SK-N-SH treated with all-trans-retinoic acid at 6 μM for 48 hours (cell line): ENCODE results near the gene ZDHHC17.

Source experiments
- CSDC2 ChIP-seq: fragments of 250-450 bp; sonication (Bioruptor Pico); IDR thresholded peaks from 2 replicates; pipeline ENCODE4 v1.5.0; 2020; ENCODE audit warnings: mild to moderate bottlenecking, moderate library complexity
- ISL1 ChIP-seq: fragments of 250-450 bp; sonication (Bioruptor Pico); IDR thresholded peaks from 2 replicates; pipeline ENCODE4 v2.1.2; 2022; ENCODE audit warnings: mild to moderate bottlenecking, moderate library complexity
- PATZ1 ChIP-seq: fragments of 250-450 bp; sonication (Bioruptor Pico); IDR thresholded peaks from 2 replicates; pipeline ENCODE4 v1.8.0; 2020; ENCODE audit warnings: mild to moderate bottlenecking, moderate library complexity, borderline replicate concordance
- RARB ChIP-seq: fragments of 250-450 bp; sonication (Bioruptor Pico); IDR thresholded peaks from 2 replicates; pipeline ENCODE4 v1.8.0; 2021; ENCODE audit warnings: mild to moderate bottlenecking, moderate library complexity
- ZNF8 ChIP-seq: fragments of 450-650 bp; formaldehyde crosslinking; IDR thresholded peaks from 2 replicates; pipeline ENCODE4 v1.5.0; 2020; ENCODE audit warnings: mild to moderate bottlenecking, moderate library complexity

- no peak for TF ChIP-seq ZNF8 (CRISPR knock-in tag)
- no peak for TF ChIP-seq RARB
- no peak for TF ChIP-seq CSDC2 (CRISPR knock-in tag)
- TF ChIP-seq ISL1 (CRISPR knock-in tag): no peak
- no peak for TF ChIP-seq PATZ1 (CRISPR knock-in tag)
Measured at GRCh38 chr12:76755829-76756379, 8.0 kb upstream of the ZDHHC17 start.
